ENCODE measurements around the gene RFC1. TPM values are rescaled to one million over a fixed set of nuclear protein-coding genes. Genes with fewer than 3 reads are reported as not detected.

RFC1 gene
- total and polyA plus RNA-seq, 9 of the 15 experiments (the other 6 are each of a cell fraction or from before 2014, with no cell fraction given), result 16.8 to 85.6 (median 45.2) TPM

DNA sequence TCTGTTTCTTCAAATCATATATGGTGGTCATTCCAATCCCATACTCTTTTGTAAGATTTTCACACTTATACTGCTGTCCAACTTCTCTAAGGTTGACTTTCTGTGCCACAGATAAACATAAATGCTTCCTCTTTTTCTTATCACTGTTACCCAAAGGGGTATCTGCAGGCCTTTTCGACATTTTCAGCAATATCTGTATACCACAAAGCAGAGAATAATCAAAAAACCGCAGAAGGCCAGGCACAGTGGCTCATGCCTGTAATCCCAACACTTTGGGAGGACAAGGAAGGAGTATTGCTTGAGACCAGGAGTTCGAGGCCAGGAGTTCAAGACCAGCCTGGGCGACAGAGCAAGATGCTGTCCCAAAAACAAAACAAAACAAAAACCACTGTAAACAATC is 3.1 kb upstream of the RFC1 start (continued):
- TF ChIP-seq GATA2 (CRISPR knock-in tag; IDR thresholded peaks at IDR 0.05) (peak; percentile 52; the same call in 1 of the 2 replicates), MTF1 (CRISPR knock-in tag; IDR thresholded peaks at IDR 0.05; ENCODE audit: borderline replicate concordance) (no peak), ZMIZ1 (IDR thresholded peaks at IDR 0.05; ENCODE audit: low read depth in 2 of 2, low read length in 2 of 2) (peak in 1 of 2 experiments; percentile 60; a peak in 1 of 4 replicates), ZNF436 (CRISPR knock-in tag; IDR thresholded peaks at IDR 0.05) (no peak), NFIC (IDR thresholded peaks at IDR 0.05) (peak; percentile 59), HDAC1 (IDR thresholded peaks at IDR 0.05) (peak; percentile 27 to 93; a peak in 2 of 4 replicates), ZNF584 (CRISPR knock-in tag; IDR thresholded peaks at IDR 0.05; ENCODE audit: low read depth) (no peak), BHLHE40 (IDR thresholded peaks at IDR 0.05; ENCODE audit: low read length) (peak; percentile 40; the same call in 1 of the 2 replicates), ELF1 (tag; IDR thresholded peaks at IDR 0.05) (no peak), ZNF518B (CRISPR knock-in tag; IDR thresholded peaks at IDR 0.05) (no peak), SNIP1 (IDR thresholded peaks at IDR 0.05; ENCODE audit: low read depth) (no peak), NR4A1 (CRISPR knock-in tag; IDR thresholded peaks at IDR 0.05) (no peak), NR4A1 (tag; IDR thresholded peaks at IDR 0.05) (0 out of 2 replicates have a peak, but pooled peaks have one; percentile 57), RCOR1 (IDR thresholded peaks at IDR 0.05; ENCODE audit: borderline replicate concordance in 1 of 2, low read depth in 2 of 2, low read length in 2 of 2) (peak; percentile 81 to 98), FOXO4 (CRISPR knock-in tag; IDR thresholded peaks at IDR 0.05) (no peak), MEIS2 (IDR thresholded peaks at IDR 0.05; ENCODE audit: partially characterized antibody) (peak; percentile 61), TAF15 (IDR thresholded peaks at IDR 0.05; ENCODE audit: low read depth, low read length) (no peak), SIN3A (IDR thresholded peaks at IDR 0.05; ENCODE audit: borderline replicate concordance in 2 of 2, control insufficient read depth in 1 of 2, low read depth in 2 of 2, low read length in 2 of 2) (no peak)
- TF ChIP-seq, protein P1, sequence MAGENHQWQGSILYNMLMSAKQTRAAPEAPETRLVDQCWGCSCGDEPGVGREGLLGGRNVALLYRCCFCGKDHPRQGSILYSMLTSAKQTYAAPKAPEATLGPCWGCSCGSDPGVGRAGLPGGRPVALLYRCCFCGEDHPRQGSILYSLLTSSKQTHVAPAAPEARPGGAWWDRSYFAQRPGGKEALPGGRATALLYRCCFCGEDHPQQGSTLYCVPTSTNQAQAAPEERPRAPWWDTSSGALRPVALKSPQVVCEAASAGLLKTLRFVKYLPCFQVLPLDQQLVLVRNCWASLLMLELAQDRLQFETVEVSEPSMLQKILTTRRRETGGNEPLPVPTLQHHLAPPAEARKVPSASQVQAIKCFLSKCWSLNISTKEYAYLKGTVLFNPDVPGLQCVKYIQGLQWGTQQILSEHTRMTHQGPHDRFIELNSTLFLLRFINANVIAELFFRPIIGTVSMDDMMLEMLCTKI (IDR thresholded peaks at IDR 0.05; ENCODE audit: partially characterized antibody), result no peak
